Esophagus muscularis mucosa (tissue), 4 donors: Measurements from ENCODE around the gene DAPK1. TPM values are rescaled to one million over a fixed set of nuclear protein-coding genes. Genes with fewer than 3 reads are reported as not detected.

Experiments used
- DNase-seq: peaks from one replicate; pipeline ENCODE4 v3.0.0-alpha.2; 2017; ENCODE audit errors: extremely low spot score
- H3K27ac ChIP-seq, 4 donors: fragments of 200-600 bp; sonication (generic); replicated peaks in 1 of 4; 1 replicate in 3 of 4; 2 replicates in 1 of 4; pipeline ENCODE4 v1.5.1; 2016 to 2019; ENCODE audit warnings: mild to moderate bottlenecking in 1 of 4
- H3K27me3 ChIP-seq, 4 donors: fragments of 200-600 bp; sonication (generic); one replicate each; pipeline versions ENCODE4 v1.5.1 to v1.6.0; 2016 to 2019
- H3K36me3 ChIP-seq, 4 donors: fragments of 200-600 bp; sonication (generic); one replicate each; pipeline ENCODE4 v1.5.1; 2016 to 2019
- H3K4me1 ChIP-seq, 4 donors: fragments of 200-600 bp; sonication (generic); one replicate each; pipeline ENCODE4 v1.5.1; 2016 to 2019
- H3K4me3 ChIP-seq, 4 donors: fragments of 200-600 bp; sonication (generic); 1 replicate in 2 of 4; 2 replicates in 2 of 4; pipeline ENCODE4 v1.5.1; 2016 to 2019; ENCODE audit warnings: mild to moderate bottlenecking in 4 of 4, moderate library complexity in 1 of 4
- H3K9me3 ChIP-seq, 4 donors: fragments of 200-600 bp; sonication (generic); 1 replicate in 3 of 4; 2 replicates in 1 of 4; pipeline ENCODE4 v1.5.1; 2016 to 2019
- CTCF ChIP-seq, 3 experiments: fragments of 200-600 bp in 2 of 3; fragments of 450-650 bp in 1 of 3; sonication (generic) in 2 of 3; IDR thresholded peaks; one replicate each; pipeline ENCODE4 v1.5.1; 2017 to 2019; ENCODE audit warnings: antibody characterized with exemption in 3 of 3, mild to moderate bottlenecking in 2 of 3, moderate library complexity in 1 of 3
- EP300 ChIP-seq: sonication (generic); formaldehyde crosslinking; IDR thresholded peaks from one replicate; pipeline ENCODE4 v1.6.1; 2017; ENCODE audit warnings: antibody characterized with exemption
- POLR2A ChIP-seq: fragments of 450-650 bp; IDR thresholded peaks from one replicate; pipeline ENCODE4 v1.6.1; 2017; ENCODE audit warnings: antibody characterized with exemption, moderate library complexity, mild to moderate bottlenecking, low read depth
- POLR2AphosphoS5 ChIP-seq, 2 donors: sonication (generic); formaldehyde crosslinking; IDR thresholded peaks; one replicate each; pipeline ENCODE4 v1.6.1; 2017; ENCODE audit warnings: antibody characterized with exemption in 2 of 2
- WGBS: methylation state at CpG from one replicate; pipeline ENCODE4 v1.1.5; 2018; 5-methylcytosine and 5-hydroxymethylcytosine counted together
- intact Hi-C: fragments of 100-400 bp; cut with DNase I; formaldehyde crosslinking; loops from one replicate; pipeline ENCODE4 v1.15.1; 2023
- total RNA-seq, 4 donors: library from RNA; depleted of rRNA; stranded (reverse); fragments of >200 nt; gene quantifications; one replicate each; pipeline versions ENCODE4 v1.1.0 to v1.2.1, GENCODE V29; 2016

Gene DAPK1
- total RNA-seq, 4 donors from 2014 or later: 51.7 to 96.8 (median 80.7) TPM

GRCh38 chr9:87642330-87643106 is 144.9 kb downstream of the DAPK1 start:
- no peak for DNase-seq
- WGBS: 75% methylated on average over 6 of the region's 6 CpGs
- no peaks in the 10 kb centered on the region for H3K9me3 ChIP-seq
- H3K27ac ChIP-seq: peak overlapping the region; percentile 49 to 64 (median 55)
- H3K4me1 ChIP-seq: peaks cover 5 to 64% (median 51%) of the 10 kb centered on the region in 4 donors
- H3K4me3 ChIP-seq: no peak overlapping the region
- no peaks in the 10 kb centered on the region for H3K27me3 ChIP-seq
- peaks cover 0 to 21% (median 6%) of the 10 kb centered on the region in 4 donors for H3K36me3 ChIP-seq
- TF ChIP-seq POLR2AphosphoS5 (IDR thresholded peaks at IDR 0.05): no peak
- peak in 1 of 3 experiments; percentile 10 for TF ChIP-seq CTCF (IDR thresholded peaks at IDR 0.05)
- no peak for TF ChIP-seq EP300
- TF ChIP-seq POLR2A: no peak
- intact Hi-C loops: loop anchor here (5.0 kb wide), 2 partner anchors 145 to 305 kb away; partner anchors contain the start of gene DAPK1

GRCh38 chr9:87643107-87643650 is 145.5 kb downstream of the DAPK1 start:
- no peak for DNase-seq
- Histone ChIP-seq H3K4me1 (peaks cover 5 to 62% (median 51%) of the 10 kb centered on the region in 4 donors), H3K27me3 (no peaks in the 10 kb centered on the region), H3K36me3 (peaks cover 0 to 24% (median 6%) of the 10 kb centered on the region in 4 donors), H3K27ac (peak overlapping the region; percentile 49 to 64 (median 56)), H3K9me3 (no peaks in the 10 kb centered on the region), H3K4me3 (no peak overlapping the region)
- TF ChIP-seq EP300: no peak
- no peak for TF ChIP-seq POLR2AphosphoS5 (IDR thresholded peaks at IDR 0.05)
- TF ChIP-seq POLR2A: no peak
- no peak for TF ChIP-seq CTCF (IDR thresholded peaks at IDR 0.05)
- intact Hi-C loops: loop anchor here (5.0 kb wide), 2 partner anchors 146 to 306 kb away; partner anchors contain the start of gene DAPK1
- WGBS: 56% methylated on average over 9 of the region's 9 CpGs

DNA sequence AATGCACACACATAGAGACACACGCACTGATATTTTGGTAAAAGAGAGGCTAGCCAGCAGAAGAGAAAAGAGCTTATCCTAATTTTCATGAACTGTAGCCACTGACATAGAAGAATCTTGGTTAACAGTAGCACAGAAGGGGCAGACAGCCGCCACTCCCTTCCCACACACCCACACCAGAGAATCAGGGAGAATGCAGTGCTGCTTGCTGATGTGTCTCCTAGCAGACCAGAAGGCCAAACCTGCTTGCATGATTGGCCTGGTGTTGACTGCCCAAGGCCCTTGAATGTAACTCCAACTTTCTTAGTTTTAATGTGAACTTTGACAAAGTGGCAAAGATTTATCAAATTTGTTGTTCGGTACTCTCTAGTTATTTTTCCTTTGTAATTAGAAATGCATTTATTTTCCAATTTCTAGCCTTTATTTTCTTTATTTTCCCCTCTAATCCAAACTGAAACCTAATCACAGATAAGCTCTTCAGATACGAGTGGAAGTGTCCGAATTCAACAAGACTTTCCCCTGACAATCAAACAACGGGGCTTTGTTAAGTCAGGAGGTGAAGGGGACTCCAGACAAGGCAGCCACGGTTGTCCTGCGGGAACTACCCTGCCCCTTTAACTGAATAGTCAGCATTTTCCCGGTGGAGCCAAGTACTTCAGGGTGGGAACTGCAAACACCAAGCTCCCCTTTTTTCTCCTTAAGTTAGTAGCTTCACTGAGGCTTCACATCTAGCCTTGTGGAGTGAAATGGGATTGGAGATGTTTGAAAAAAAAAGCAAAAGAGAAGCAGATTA is 146.3 kb downstream of the DAPK1 start:
- 79% methylated on average over 9 of the region's 9 CpGs for WGBS
- no peak for TF ChIP-seq EP300
- no peak for TF ChIP-seq CTCF (IDR thresholded peaks at IDR 0.05)
- Histone ChIP-seq H3K4me3 (no peak overlapping the region), H3K27ac (peak overlapping the region; percentile 7 to 64 (median 56)), H3K4me1 (peaks cover 5 to 54% (median 44%) of the 10 kb centered on the region in 4 donors), H3K27me3 (no peaks in the 10 kb centered on the region), H3K36me3 (peaks cover 0 to 29% (median 10%) of the 10 kb centered on the region in 4 donors), H3K9me3 (no peaks in the 10 kb centered on the region)
- intact Hi-C loops: loop anchor here (5.0 kb wide), 2 partner anchors 147 to 307 kb away; partner anchors contain the start of gene DAPK1
- no peak for DNase-seq

DNA sequence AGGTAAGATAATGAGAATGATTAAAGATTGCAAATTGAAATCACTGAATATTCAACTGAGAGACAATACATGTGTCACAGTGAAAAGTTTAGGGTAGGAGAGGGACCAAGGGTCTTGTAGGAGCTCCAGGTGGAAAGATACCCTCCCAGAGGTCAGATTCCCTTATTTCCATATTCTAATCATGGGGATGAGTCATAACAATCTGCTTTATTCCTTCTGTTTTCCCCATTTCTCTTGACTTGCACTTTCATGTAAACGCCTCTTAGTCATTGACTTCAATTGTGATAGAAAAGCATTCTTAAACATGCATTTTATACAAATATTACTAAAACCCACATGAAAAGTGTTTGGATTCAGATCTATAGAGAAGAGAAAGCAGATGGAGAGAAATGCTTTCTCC is 147.0 kb downstream of the DAPK1 start:
- Histone ChIP-seq H3K4me3 (no peak overlapping the region), H3K9me3 (no peaks in the 10 kb centered on the region), H3K4me1 (peaks cover 5 to 47% (median 37%) of the 10 kb centered on the region in 4 donors), H3K27ac (peak overlapping the region in 2 of 4 donors; percentile 51 to 64), H3K27me3 (no peaks in the 10 kb centered on the region), H3K36me3 (peaks cover 0 to 36% (median 15%) of the 10 kb centered on the region in 4 donors)
- intact Hi-C loops: loop anchor here (5.0 kb wide), 2 partner anchors 147 to 307 kb away; partner anchors contain the start of gene DAPK1
- TF ChIP-seq CTCF (IDR thresholded peaks at IDR 0.05) (no peak), POLR2AphosphoS5 (IDR thresholded peaks at IDR 0.05) (no peak), POLR2A (no peak), EP300 (no peak)
- WGBS: 90% methylated on average over 1 of the region's 1 CpG
- no peak for DNase-seq
